Keratinocyte (primary cell): Measurements from ENCODE around the gene MICAL3. TPM values are rescaled to one million over a fixed set of nuclear protein-coding genes. Genes with fewer than 3 reads are reported as not detected.

Source experiments
- DNase-seq: peaks from one replicate; pipeline ENCODE4 v3.0.0-alpha.2; 2011; ENCODE audit warnings: low read depth, missing footprints, low spot score
- FAIRE-seq: peaks from 2 replicates; lab custom pipeline; 2011; peaks lifted over from hg19 to GRCh38; lab: Jason Lieb, UNC
- H2AFZ ChIP-seq: 2 replicates; pipeline ENCODE4 v1.6.0; 2012; ENCODE audit warnings: low read length, control low read depth, inconsistent platforms; ENCODE audit not compliant: control insufficient read depth
- H3K27ac ChIP-seq: 2 replicates; pipeline ENCODE4 v1.5.1; 2011; ENCODE audit warnings: low read length; ENCODE audit not compliant: control insufficient read depth, insufficient read depth
- H3K27me3 ChIP-seq: 3 replicates; pipeline ENCODE4 v1.6.0; 2011; ENCODE audit warnings: low read length; ENCODE audit not compliant: control insufficient read depth, insufficient read depth; ENCODE audit errors: extremely low read depth
- H3K36me3 ChIP-seq, 2 experiments: 2 replicates in 1 of 2; 3 replicates in 1 of 2; pipeline ENCODE4 v1.5.1; 2011; ENCODE audit warnings: low read length in 2 of 2, mild to moderate bottlenecking in 1 of 2; ENCODE audit not compliant: control insufficient read depth in 2 of 2, insufficient read depth in 2 of 2; ENCODE audit errors: extremely low read depth in 1 of 2
- H3K4me1 ChIP-seq: 3 replicates; pipeline ENCODE4 v1.5.1; 2011; ENCODE audit warnings: low read length; ENCODE audit not compliant: control insufficient read depth, insufficient read depth; ENCODE audit errors: extremely low read depth
- H3K4me2 ChIP-seq: 3 replicates; pipeline ENCODE4 v1.6.0; 2011; ENCODE audit warnings: low read depth, low read length; ENCODE audit not compliant: control insufficient read depth, insufficient read depth; ENCODE audit errors: extremely low read depth
- H3K4me3 ChIP-seq, 3 experiments: fragments of 200-600 bp in 1 of 3; sonication (generic) in 1 of 3; 2 replicates in 2 of 3; 3 replicates in 1 of 3; pipeline ENCODE4 v1.5.1; 2011 to 2016; ENCODE audit warnings: low read length in 3 of 3, mild to moderate bottlenecking in 3 of 3, control low read depth in 2 of 3, inconsistent platforms in 1 of 3, low read depth in 1 of 3, mixed read lengths in 1 of 3, mixed run types in 1 of 3, moderate library complexity in 1 of 3; ENCODE audit not compliant: control insufficient read depth in 2 of 3, insufficient read depth in 2 of 3; ENCODE audit errors: extremely low read depth in 1 of 3
- H3K79me2 ChIP-seq: 2 replicates; pipeline ENCODE4 v1.6.0; 2012; ENCODE audit warnings: low read length; ENCODE audit not compliant: control insufficient read depth, insufficient read depth
- H3K9ac ChIP-seq: 3 replicates; pipeline ENCODE4 v1.6.0; 2011; ENCODE audit warnings: low read length; ENCODE audit not compliant: control insufficient read depth, insufficient read depth; ENCODE audit errors: extremely low read depth
- H3K9me1 ChIP-seq: 3 replicates; pipeline ENCODE4 v1.6.0; 2011; ENCODE audit warnings: low read length; ENCODE audit not compliant: control insufficient read depth, insufficient read depth; ENCODE audit errors: extremely low read depth
- H3K9me3 ChIP-seq: 2 replicates; pipeline ENCODE4 v1.5.1; 2012; ENCODE audit warnings: low read depth, low read length; ENCODE audit not compliant: control insufficient read depth
- H4K20me1 ChIP-seq: 3 replicates; pipeline ENCODE4 v1.6.0; 2011; ENCODE audit warnings: low read length; ENCODE audit not compliant: control insufficient read depth, insufficient read depth; ENCODE audit errors: extremely low read depth
- CTCF ChIP-seq, 3 experiments: IDR thresholded peaks in 1 of 3; conservative IDR thresholded peaks in 1 of 3; optimal IDR thresholded peaks in 1 of 3; 2 replicates in 2 of 3; 3 replicates in 1 of 3; pipeline versions ENCODE3 to v1.5.1; 2011; ENCODE audit warnings: low read length in 3 of 3, mild to moderate bottlenecking in 3 of 3, moderate library complexity in 2 of 3, control low read depth in 1 of 3, inconsistent platforms in 1 of 3; ENCODE audit not compliant: insufficient read depth in 2 of 3; ENCODE audit errors: extremely low read depth in 1 of 3
- EZH2 ChIP-seq: IDR thresholded peaks from one replicate; pipeline ENCODE4 v1.6.1; 2012; ENCODE audit warnings: inconsistent platforms, mild to moderate bottlenecking, low read length, moderate library complexity
- dilution Hi-C: fragments of 300-500 bp; cut with MboI; formaldehyde crosslinking; loops from one replicate; pipeline ENCODE4 v1.7.0; 2020; ENCODE audit warnings: low sequenced_read_pairs; ENCODE audit not compliant: extremely low pct_ligation_motif_present
- polyA plus RNA-seq, 5 experiments: library from polyadenylated mRNA; depleted of rRNA in 3 of 5; stranded (reverse) in 3 of 5; stranded (forward) in 1 of 5; unstranded in 1 of 5; fragments of >200 nt; gene quantifications; 1 replicate in 1 of 5; 2 replicates in 3 of 5; 3 replicates in 1 of 5; pipeline versions ENCODE4 v1.2.1 to v1.2.3, GENCODE V29; 2011 to 2012; ENCODE audit warnings: missing spikeins in 2 of 5, low read depth in 1 of 5, low replicate concordance in 1 of 5

MICAL3 gene
- polyA plus RNA-seq, 1 donor (not counting 4 experiments of a cell fraction or from before 2014, with no cell fraction given), result 27.9 TPM

- no peak overlapping the region for H2AFZ ChIP-seq
- H3K9me1 ChIP-seq, result peaks cover 19% of the 10 kb centered on the region
- H3K4me2 ChIP-seq, result no peak overlapping the region
- no peak for DNase-seq
- no peaks in the 10 kb centered on the region for H3K9me3 ChIP-seq
- no peak overlapping the region for H3K4me3 ChIP-seq
- dilution Hi-C loops, result no loop called here
- H3K4me1 ChIP-seq, result peaks cover 67% of the 10 kb centered on the region
- H3K9ac ChIP-seq, result no peak overlapping the region
- H3K27ac ChIP-seq, result no peak overlapping the region
- no peak for FAIRE-seq
- peaks cover 0 to 2% of the 10 kb centered on the region in 2 experiments for H3K36me3 ChIP-seq
- peaks cover 69% of the 10 kb centered on the region for H4K20me1 ChIP-seq
- TF ChIP-seq CTCF (optimal IDR thresholded peaks at IDR 0.05 in 1 of 3, IDR thresholded peaks at IDR 0.05 in 1 of 3, conservative IDR thresholded peaks at IDR 0.05 in 1 of 3; ENCODE audit: extremely low read depth in 1 of 3, insufficient read depth in 2 of 3, low read length in 3 of 3) (no peak), EZH2 (no peak)
- H3K27me3 ChIP-seq, result no peaks in the 10 kb centered on the region
- peaks cover 88% of the 10 kb centered on the region for H3K79me2 ChIP-seq
These were observed 100.3 kb downstream of the MICAL3 start for GRCh38 chr22:17924076-17924475.

- Histone ChIP-seq H3K4me3 (no peak overlapping the region), H3K9ac (no peak overlapping the region), H3K79me2 (peaks cover 87% of the 10 kb centered on the region), H4K20me1 (peaks cover 69% of the 10 kb centered on the region), H3K4me1 (peaks cover 75% of the 10 kb centered on the region), H3K9me3 (no peaks in the 10 kb centered on the region), H3K27me3 (no peaks in the 10 kb centered on the region), H3K4me2 (peak overlapping the region; percentile 72), H2AFZ (no peak overlapping the region), H3K9me1 (peaks cover 21% of the 10 kb centered on the region), H3K27ac (peak overlapping the region; percentile 48), H3K36me3 (peaks cover 0 to 2% of the 10 kb centered on the region in 2 experiments)
- DNase-seq (no peak), FAIRE-seq (peak; percentile 13)
- no peak for TF ChIP-seq EZH2
- TF ChIP-seq CTCF (optimal IDR thresholded peaks at IDR 0.05 in 1 of 3, IDR thresholded peaks at IDR 0.05 in 1 of 3, conservative IDR thresholded peaks at IDR 0.05 in 1 of 3; ENCODE audit: extremely low read depth in 1 of 3, insufficient read depth in 2 of 3, low read length in 3 of 3), result no peak
- dilution Hi-C loops, result no loop called here
These were observed 101.1 kb downstream of the MICAL3 start for GRCh38 chr22:17922925-17923903.
